Stimulated activated CD4-positive, alpha-beta T cell treated with anti-CD3 and anti-CD28 coated beads, Interleukin-15, amount 100 ng/mL, for 48 hours (primary cell): ENCODE results near the gene DHX36.

Experiments used
- DNase-seq, 2 donors: peaks; one replicate each; pipeline ENCODE4 v3.0.0-alpha.2; 2020; ENCODE audit warnings: low read depth in 2 of 2

DHX36 gene

DNA sequence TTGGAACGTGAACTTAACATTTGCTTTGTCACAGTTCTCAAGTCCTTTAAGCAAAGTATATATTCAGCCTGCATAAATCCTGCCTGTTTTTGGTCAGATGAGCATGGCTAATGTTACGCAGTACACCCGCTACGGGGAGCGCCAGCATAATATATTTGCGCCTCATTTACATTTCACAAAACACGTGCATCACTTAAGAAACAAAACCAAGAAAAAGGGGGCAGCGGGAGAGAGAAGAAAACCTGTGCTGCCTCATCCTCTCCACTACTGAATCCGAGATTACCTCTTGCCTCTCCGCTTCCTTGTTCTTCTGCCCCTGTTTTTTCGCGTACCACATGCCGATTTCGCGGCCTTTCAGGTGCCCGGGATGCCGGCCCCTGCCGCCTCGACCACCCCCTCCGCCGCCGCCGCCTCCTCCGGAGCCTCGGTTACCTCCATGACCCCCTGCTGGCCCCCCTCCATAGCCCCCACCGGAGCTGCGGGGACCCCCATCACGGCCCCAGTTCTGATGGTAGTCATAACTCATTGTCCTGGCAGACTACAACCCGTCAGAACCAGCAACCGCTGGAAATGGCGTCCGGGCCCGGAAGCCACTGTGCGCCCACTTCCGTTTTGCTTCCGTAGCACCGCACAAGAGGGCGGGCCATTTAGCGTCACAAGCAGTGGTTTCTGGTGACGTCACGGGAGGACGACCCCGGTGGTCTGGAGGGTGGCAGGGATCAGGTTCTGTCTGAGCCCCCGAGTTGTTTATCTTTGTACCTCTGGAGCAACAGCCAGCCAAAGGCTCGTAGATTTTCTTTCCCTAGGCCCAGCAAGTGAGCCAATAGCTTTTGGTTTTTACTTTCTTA lies at the start of gene DHX36:
Gene DHX36, minus strand, starts transcription at position 597 of the 848 bp plus-strand sequence. Its CDS starts 71 bp downstream, at position 526.
- peak; percentile 77 to 82 for DNase-seq

GRCh38 chr3:154367221-154367620 lies 42.9 kb upstream of the DHX36 start:
- no peak for DNase-seq

GRCh38 chr3:154364849-154365248 lies 40.6 kb upstream of the DHX36 start:
- no peak for DNase-seq

GRCh38 chr3:154361099-154361498 lies 36.8 kb upstream of the DHX36 start:
- no peak for DNase-seq

GRCh38 chr3:154356009-154356408 lies 31.7 kb upstream of the DHX36 start:
- DNase-seq, result no peak

DNA sequence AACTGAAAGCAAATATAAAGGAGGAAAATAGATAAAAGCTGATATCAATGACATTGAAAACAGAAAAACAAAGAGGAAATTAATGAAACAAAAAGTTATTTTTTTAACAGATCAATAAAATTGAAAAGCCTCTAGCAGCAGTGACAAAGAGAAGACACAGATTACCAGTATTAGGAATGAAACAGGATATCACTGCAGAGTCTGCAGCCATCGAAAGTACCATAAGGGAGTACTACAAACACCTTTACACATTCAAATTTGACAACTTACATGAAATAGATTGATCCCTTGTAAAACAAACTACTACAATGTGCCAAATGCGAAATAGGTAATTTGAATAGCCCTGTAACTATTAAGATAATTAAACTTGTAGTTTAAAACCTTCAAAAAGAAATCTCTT lies 24.9 kb upstream of the DHX36 start:
- no peak for DNase-seq

- no peak for DNase-seq
Measured at GRCh38 chr3:154345422-154346122, 21.3 kb upstream of the DHX36 start.

- no peak for DNase-seq
Measured at GRCh38 chr3:154338570-154338969, 14.3 kb upstream of the DHX36 start.

DNA sequence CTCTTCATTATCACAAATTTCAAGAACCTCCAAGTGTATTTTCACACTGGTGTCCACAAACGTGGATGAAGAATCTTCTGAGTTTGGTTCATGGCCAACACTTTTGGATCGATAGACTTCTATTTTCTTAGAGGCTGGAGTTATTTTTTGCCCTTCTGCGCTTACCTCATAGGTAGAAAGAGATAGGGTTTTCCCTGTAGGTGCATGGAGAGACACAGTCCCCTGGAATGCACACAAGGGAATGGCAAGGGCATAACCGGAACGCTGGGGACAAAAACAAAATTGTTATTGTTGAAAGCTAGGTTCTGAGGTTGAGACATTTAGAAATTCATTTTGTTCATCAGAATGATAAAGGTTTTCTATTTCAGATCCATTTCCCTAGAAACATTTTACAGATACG lies 13.7 kb upstream of the DHX36 start:
- DNase-seq, result no peak

DNA sequence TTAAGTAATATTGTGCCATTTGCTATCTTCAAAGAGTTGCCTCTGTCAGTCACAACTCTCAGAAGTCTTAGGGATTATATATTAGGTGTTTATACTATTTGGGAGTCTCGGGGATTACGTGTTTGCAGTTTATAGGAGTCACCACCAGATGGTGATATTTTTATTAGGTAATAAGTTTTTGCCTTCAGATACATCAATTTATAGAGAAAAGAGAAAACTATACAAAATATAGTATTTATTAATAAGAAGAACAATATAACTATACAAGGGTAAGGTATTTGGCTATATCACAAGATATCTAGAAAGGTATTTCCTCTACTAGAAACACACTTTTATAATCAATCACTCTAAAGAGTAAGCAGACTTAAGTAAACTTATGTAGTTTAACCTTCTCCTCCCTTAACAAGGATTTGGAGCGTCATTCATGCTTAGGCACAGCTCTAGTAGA lies 10.7 kb upstream of the DHX36 start:
- DNase-seq, result no peak

DNA sequence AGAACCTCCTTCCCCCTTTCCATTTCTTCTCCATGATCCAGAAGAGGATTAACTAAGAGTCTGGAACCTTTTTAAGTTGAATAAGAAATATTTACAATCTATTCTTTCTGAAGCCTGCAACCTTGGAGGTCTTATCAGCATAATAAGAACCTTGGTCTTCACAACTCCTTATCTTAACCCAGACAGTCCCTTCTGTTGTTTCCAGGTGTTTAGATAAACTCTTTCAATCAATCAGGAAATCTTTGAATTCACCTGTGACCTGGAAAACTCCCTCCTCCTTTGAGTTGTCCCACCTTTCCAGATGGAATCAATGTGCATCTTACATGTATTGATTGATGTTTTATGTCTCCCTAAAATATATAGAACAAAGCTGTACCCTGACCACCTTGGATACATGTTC lies 3.6 kb upstream of the DHX36 start:
- DNase-seq, result no peak

DNA sequence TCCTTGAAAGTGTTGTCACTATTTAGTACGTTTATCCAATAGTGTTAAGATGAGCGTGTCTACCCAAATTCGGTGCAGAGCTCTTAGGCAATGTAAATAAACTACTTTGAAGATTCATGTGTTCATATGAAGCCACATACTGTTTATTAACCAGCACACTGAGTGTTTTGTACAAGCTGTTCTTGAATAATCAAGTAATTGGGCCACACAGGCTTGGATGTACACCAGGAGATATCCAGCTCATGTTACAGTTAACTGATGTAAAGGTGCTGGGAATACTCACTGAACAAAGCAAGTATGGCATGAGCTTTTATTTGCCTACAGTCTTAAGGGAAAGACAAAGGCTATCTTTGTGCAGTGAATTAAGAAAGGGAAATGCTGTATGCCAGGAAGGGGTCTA lies 632 bp upstream of the DHX36 start:
- DNase-seq, result no peak

DNA sequence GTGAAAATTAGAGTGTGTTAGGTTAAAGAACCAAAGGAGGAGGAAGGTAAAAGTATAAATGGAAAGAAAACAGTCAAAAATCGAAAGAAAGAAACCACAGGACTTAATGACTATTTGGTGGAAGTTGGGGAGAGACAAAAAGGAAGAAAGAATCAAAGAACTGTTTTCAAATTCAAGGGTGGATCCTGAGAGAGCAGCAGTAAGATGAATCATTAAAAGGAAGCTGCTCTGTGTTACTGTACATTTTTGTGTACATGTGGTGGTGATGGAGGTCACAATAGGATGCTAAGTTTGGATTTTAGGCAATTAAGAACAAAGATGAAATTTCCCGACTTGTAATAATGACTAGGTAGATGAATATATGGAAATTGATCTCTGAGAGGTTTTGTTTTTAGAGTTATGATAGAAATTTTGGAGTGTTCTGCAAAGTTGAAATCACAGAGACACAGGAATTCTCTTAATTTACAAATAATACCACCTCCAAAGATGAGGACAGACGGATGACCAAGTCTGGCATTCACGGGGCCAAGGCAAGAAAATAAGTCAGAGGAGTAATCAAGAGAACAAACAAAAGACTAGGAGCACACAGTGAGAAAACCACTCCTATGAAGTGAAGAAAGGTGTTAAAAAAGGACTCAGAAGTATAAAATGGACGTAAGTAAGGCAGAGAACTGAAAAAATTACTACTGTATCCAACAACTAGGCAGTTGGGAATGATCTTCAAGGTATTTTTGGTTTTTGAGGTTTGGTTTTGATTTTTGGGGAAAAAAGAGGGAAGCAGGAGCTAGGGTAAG lies 7.1 kb downstream of the DHX36 start:
- DNase-seq, result no peak

- no peak for DNase-seq
Measured at GRCh38 chr3:154314152-154314551, 10.1 kb downstream of the DHX36 start.

- no peak for DNase-seq
Measured at GRCh38 chr3:154310840-154311239, 13.4 kb downstream of the DHX36 start.

- DNase-seq, result no peak
Measured at GRCh38 chr3:154307363-154307762, 16.9 kb downstream of the DHX36 start.

DNA sequence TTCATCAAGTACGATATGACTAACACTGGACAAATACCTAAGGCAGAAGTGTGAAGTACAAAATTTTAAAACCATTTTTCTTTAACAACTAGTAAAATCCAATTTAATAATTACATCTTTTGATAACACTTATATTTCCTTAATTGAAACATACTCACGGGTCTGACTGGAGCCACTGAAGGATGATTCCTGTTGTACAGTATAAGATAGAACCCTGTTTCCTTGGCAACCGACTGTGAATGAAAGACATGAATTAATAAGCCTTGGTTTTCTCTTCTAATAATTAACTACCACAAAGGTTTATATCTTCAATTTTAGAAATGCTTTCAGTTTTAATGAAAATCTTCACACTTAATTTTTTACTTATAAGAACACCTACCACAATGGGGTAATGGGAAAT lies 19.4 kb downstream of the DHX36 start:
- no peak for DNase-seq

DNA sequence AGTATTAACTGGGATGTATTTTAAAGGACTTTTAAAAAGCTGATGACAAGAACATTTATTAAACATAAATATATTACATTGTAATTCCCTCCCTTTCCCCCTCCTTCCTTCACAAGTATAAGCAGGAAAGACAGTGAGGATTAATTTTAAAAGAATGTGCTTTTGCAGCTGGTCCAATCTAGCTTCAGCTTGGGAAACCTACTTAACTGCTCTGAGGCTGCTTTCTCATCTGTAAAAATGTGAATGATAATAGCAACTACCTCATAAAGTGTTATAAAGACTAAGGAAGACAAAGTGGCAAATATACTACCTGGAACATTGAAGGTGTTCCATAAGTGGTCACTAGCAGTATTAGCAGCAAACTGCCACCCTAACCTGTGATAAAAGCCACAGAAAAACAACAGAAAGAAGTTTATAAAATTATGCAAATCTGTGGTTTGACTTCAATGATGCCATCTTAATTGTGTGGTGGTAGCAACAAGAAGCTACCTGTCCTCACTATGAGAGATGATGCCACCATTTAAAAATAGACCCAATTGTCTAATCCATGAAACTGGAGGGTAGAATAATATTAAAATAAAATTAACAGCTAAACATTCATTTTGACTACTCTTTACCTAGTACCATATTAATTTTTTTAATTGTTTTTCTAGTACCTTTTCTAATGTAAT lies 20.0 kb downstream of the DHX36 start:
- no peak for DNase-seq

DNA sequence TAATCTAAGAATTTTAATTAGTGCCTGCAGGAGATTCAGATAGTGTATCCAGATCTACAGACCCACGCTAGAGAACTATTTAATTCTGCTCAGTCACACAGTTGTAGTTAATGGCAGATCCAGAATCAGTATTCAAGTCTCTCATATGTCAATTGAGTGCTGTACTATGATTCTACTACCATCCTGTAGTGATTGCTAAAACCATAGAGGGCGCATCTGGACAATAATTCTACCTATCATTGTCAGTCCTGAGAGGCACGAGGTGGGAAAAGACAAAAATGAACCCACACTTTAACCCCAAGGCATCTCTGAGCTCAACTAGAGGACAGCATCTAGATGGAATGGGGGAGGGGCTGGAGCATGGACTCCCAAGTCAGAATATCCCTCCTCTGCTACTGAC lies 22.7 kb downstream of the DHX36 start:
- no peak for DNase-seq

- no peak for DNase-seq
Measured at GRCh38 chr3:154294016-154294415, 30.3 kb downstream of the DHX36 start.

DNA sequence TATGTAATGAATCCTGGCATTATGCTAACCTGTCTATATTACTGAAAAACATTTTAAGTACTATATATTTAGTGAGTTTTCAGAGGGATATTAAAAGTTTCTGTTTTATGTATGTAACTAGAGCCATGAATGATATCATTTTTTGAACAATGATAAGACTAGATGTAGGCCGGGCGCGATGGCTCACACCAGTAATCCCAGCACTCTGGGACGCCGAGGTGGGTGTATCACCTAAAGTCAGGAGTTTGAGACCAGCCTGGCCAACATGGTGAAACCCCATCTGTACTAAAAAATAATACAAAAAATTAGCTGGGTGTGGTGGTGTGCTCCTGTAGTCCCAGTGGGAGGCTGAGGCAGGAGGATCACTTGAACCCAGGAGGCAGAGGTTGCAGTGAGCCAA lies 34.1 kb downstream of the DHX36 start:
- no peak for DNase-seq

- no peak for DNase-seq
Measured at GRCh38 chr3:154285221-154285620, 39.1 kb downstream of the DHX36 start.
